Ishikawa (cell line): ENCODE results near the gene KRT7.

Source experiments
- CREB1 ChIP-seq: IDR thresholded peaks from 2 replicates; pipeline ENCODE4 v1.6.1; 2012; ENCODE audit warnings: low read depth
- EGR1 ChIP-seq: IDR thresholded peaks from 2 replicates; pipeline ENCODE4 v1.6.1; 2012
- EP300 ChIP-seq: IDR thresholded peaks from 2 replicates; pipeline ENCODE4 v1.6.1; 2012; ENCODE audit warnings: borderline replicate concordance
- FOXM1 ChIP-seq: IDR thresholded peaks from 2 replicates; pipeline ENCODE4 v1.6.1; 2012; ENCODE audit warnings: low read depth, borderline replicate concordance
- MAX ChIP-seq: IDR thresholded peaks from 2 replicates; pipeline ENCODE4 v1.6.1; 2012
- RAD21 ChIP-seq: IDR thresholded peaks from 2 replicates; pipeline ENCODE4 v1.6.1; 2012; ENCODE audit warnings: low read depth
- REST ChIP-seq: IDR thresholded peaks from 2 replicates; pipeline ENCODE4 v1.6.1; 2012; ENCODE audit warnings: low read depth, mild to moderate bottlenecking
- TAF1 ChIP-seq: IDR thresholded peaks from 2 replicates; pipeline ENCODE4 v1.6.1; 2012; ENCODE audit warnings: low read depth, mild to moderate bottlenecking

GRCh38 chr12:52187640-52188039 lies 45.4 kb upstream of the KRT7 start:
- TF ChIP-seq REST: no peak
- no peak for TF ChIP-seq EP300
- no peak for TF ChIP-seq MAX
- no peak for TF ChIP-seq RAD21
- TF ChIP-seq CREB1: no peak
- no peak for TF ChIP-seq TAF1
- no peak for TF ChIP-seq EGR1
- TF ChIP-seq FOXM1: no peak
